H9 (cell line): ENCODE measurements around the gene ALCAM. TPM values are rescaled to one million over a fixed set of nuclear protein-coding genes. Genes with fewer than 3 reads are reported as not detected.

ENCODE experiments used
- DNase-seq: peaks from one replicate; pipeline ENCODE4 v3.0.0-alpha.2; 2017
- H2AFZ ChIP-seq: one replicate; pipeline ENCODE4 v1.6.1; 2013; ENCODE audit warnings: mild to moderate bottlenecking, low read length, control low read depth, moderate library complexity
- H2AK5ac ChIP-seq: 2 replicates; pipeline ENCODE4 v1.6.1; 2013; ENCODE audit warnings: low read length, control low read depth, mixed read lengths; ENCODE audit not compliant: insufficient read length
- H2BK120ac ChIP-seq: one replicate; pipeline ENCODE4 v1.6.1; 2013; ENCODE audit warnings: low read depth, mild to moderate bottlenecking, low read length, control low read depth, inconsistent platforms; ENCODE audit not compliant: poor library complexity, severe bottlenecking
- H2BK12ac ChIP-seq: 2 replicates; pipeline ENCODE4 v1.6.1; 2013; ENCODE audit warnings: low read length, control low read depth, mixed read lengths, low read depth; ENCODE audit not compliant: insufficient read length
- H2BK15ac ChIP-seq: 2 replicates; pipeline ENCODE4 v1.6.1; 2013; ENCODE audit warnings: low read depth, low read length, control low read depth
- H2BK20ac ChIP-seq: one replicate; pipeline ENCODE4 v1.6.1; 2013; ENCODE audit warnings: low read depth, mild to moderate bottlenecking, low read length, control low read depth, inconsistent platforms; ENCODE audit not compliant: poor library complexity, severe bottlenecking
- H2BK5ac ChIP-seq: 2 replicates; pipeline ENCODE4 v1.6.1; 2013; ENCODE audit warnings: low read length, control low read depth, mixed read lengths; ENCODE audit not compliant: insufficient read length
- H3K14ac ChIP-seq: 2 replicates; pipeline ENCODE4 v1.6.1; 2013; ENCODE audit warnings: low read length, control low read depth; ENCODE audit not compliant: insufficient read depth
- H3K18ac ChIP-seq: 2 replicates; pipeline ENCODE4 v1.6.1; 2013; ENCODE audit warnings: low read depth, mild to moderate bottlenecking, mixed read lengths, low read length, control low read depth; ENCODE audit not compliant: insufficient read length
- H3K23ac ChIP-seq: 2 replicates; pipeline ENCODE4 v1.6.1; 2013; ENCODE audit warnings: low read length, control low read depth, mixed read lengths, low read depth; ENCODE audit not compliant: insufficient read length
- H3K23me2 ChIP-seq: 2 replicates; pipeline ENCODE4 v1.6.1; 2013; ENCODE audit warnings: low read depth, mild to moderate bottlenecking, mixed read lengths, low read length, control low read depth; ENCODE audit not compliant: insufficient read length, poor library complexity, severe bottlenecking
- H3K27ac ChIP-seq: 2 replicates; pipeline ENCODE4 v1.5.1; 2013; ENCODE audit warnings: low read length, control low read depth, mixed read lengths, low read depth; ENCODE audit not compliant: insufficient read length
- H3K27me3 ChIP-seq: 2 replicates; pipeline ENCODE4 v1.6.1; 2013; ENCODE audit warnings: low read length, control low read depth, inconsistent platforms; ENCODE audit not compliant: insufficient read depth
- H3K4ac ChIP-seq: 2 replicates; pipeline ENCODE4 v1.6.1; 2013; ENCODE audit warnings: low read depth, mild to moderate bottlenecking, control low read depth, inconsistent platforms, low read length, moderate library complexity
- H3K4me1 ChIP-seq: 2 replicates; pipeline ENCODE4 v1.6.1; 2013; ENCODE audit warnings: low read length, control low read depth, inconsistent platforms; ENCODE audit not compliant: insufficient read depth
- H3K4me2 ChIP-seq: 2 replicates; pipeline ENCODE4 v1.6.1; 2013; ENCODE audit warnings: low read length, control low read depth, mixed read lengths; ENCODE audit not compliant: insufficient read length, insufficient read depth
- H3K56ac ChIP-seq: 2 replicates; pipeline ENCODE4 v1.6.1; 2013; ENCODE audit warnings: low read depth, mild to moderate bottlenecking, mixed read lengths, low read length, control low read depth; ENCODE audit not compliant: insufficient read length
- H3K79me1 ChIP-seq: 2 replicates; pipeline ENCODE4 v1.6.1; 2013; ENCODE audit warnings: low read depth, mild to moderate bottlenecking, moderate library complexity, low read length, control low read depth, inconsistent platforms; ENCODE audit not compliant: insufficient read depth, poor library complexity, severe bottlenecking
- H3K79me2 ChIP-seq: 2 replicates; pipeline ENCODE4 v1.6.1; 2013; ENCODE audit warnings: low read length, control low read depth, inconsistent platforms; ENCODE audit not compliant: insufficient read depth
- H3K9ac ChIP-seq: 2 replicates; pipeline ENCODE4 v1.6.1; 2013; ENCODE audit warnings: low read length, control low read depth, mixed read lengths; ENCODE audit not compliant: insufficient read length; ENCODE audit errors: extremely low read depth
- H3K9me3 ChIP-seq: one replicate; pipeline ENCODE4 v1.6.1; 2013; ENCODE audit warnings: low read depth, low read length, inconsistent platforms; ENCODE audit not compliant: control insufficient read depth
- H3T11ph ChIP-seq: one replicate; pipeline ENCODE4 v1.6.1; 2013; ENCODE audit warnings: mild to moderate bottlenecking, low read length, control low read depth, inconsistent platforms
- H4K20me1 ChIP-seq: one replicate; pipeline ENCODE4 v1.6.1; 2013; ENCODE audit not compliant: control insufficient read depth, insufficient read length, insufficient read depth
- H4K5ac ChIP-seq: 2 replicates; pipeline ENCODE4 v1.6.1; 2013; ENCODE audit warnings: low read depth, mild to moderate bottlenecking, mixed read lengths, low read length, control low read depth; ENCODE audit not compliant: insufficient read length
- H4K8ac ChIP-seq: replicated peaks from 2 replicates; pipeline ENCODE4 v1.6.1; 2013; ENCODE audit warnings: low read length, control low read depth, mixed read lengths, low read depth; ENCODE audit not compliant: insufficient read length
- H4K91ac ChIP-seq: 2 replicates; pipeline ENCODE4 v1.6.1; 2013; ENCODE audit warnings: low read depth, mild to moderate bottlenecking, moderate library complexity, mixed read lengths, low read length, control low read depth; ENCODE audit not compliant: insufficient read length
- H3K27ac Mint-ChIP-seq, 3 experiments: 2 replicates in 2 of 3; 3 replicates in 1 of 3; pipeline ENCODE4 v1.8.0; 2020 to 2021; ENCODE audit warnings: mixed read lengths in 3 of 3, mild to moderate bottlenecking in 1 of 3, moderate library complexity in 1 of 3
- H3K27me3 Mint-ChIP-seq: 2 replicates; pipeline ENCODE4 v1.8.0; 2021; ENCODE audit warnings: low read depth, mild to moderate bottlenecking, moderate library complexity, mixed read lengths
- H3K36me3 Mint-ChIP-seq, 3 experiments: 2 replicates in 2 of 3; 3 replicates in 1 of 3; pipeline ENCODE4 v1.8.0; 2020 to 2021; ENCODE audit warnings: low read depth in 3 of 3, mixed read lengths in 3 of 3; ENCODE audit not compliant: insufficient read depth in 1 of 3
- H3K4me1 Mint-ChIP-seq, 2 experiments: 2 replicates each; pipeline ENCODE4 v1.8.0; 2020; ENCODE audit warnings: mixed read lengths in 2 of 2
- H3K4me3 Mint-ChIP-seq, 2 experiments: 2 replicates in 1 of 2; 3 replicates in 1 of 2; pipeline ENCODE4 v1.8.0; 2020 to 2021; ENCODE audit warnings: mild to moderate bottlenecking in 2 of 2, mixed read lengths in 2 of 2, moderate library complexity in 1 of 2
- H3K9me3 Mint-ChIP-seq, 2 experiments: 2 replicates in 1 of 2; 3 replicates in 1 of 2; pipeline ENCODE4 v1.8.0; 2020; ENCODE audit warnings: mild to moderate bottlenecking in 2 of 2, mixed read lengths in 2 of 2, moderate library complexity in 1 of 2
- WGBS: extraction: QIAGEN DNeasy Blood & Tissue Kit; methylation state at CpG from one replicate; pipeline ENCODE4 v1.1.7; 2013; ENCODE audit warnings: missing lambda C conversion rate, low lambda C conversion rate, mixed read lengths; ENCODE audit not compliant: insufficient read length; ENCODE audit errors: extremely low coverage; 5-methylcytosine and 5-hydroxymethylcytosine counted together
- total RNA-seq: library from RNA; stranded (reverse); gene quantifications from 2 replicates; pipeline ENCODE4 v1.2.1, GENCODE V29; 2021
- TF ChIP-seq, protein P1 (sequence below): fragments of 200-600 bp; sonication (generic); conservative IDR thresholded peaks from 3 replicates; pipeline ENCODE4 v1.8.0; 2021; ENCODE audit warnings: antibody characterized with exemption, mild to moderate bottlenecking

ALCAM gene
- total RNA-seq, 1 experiment from 2014 or later, result 43.7 TPM

DNA sequence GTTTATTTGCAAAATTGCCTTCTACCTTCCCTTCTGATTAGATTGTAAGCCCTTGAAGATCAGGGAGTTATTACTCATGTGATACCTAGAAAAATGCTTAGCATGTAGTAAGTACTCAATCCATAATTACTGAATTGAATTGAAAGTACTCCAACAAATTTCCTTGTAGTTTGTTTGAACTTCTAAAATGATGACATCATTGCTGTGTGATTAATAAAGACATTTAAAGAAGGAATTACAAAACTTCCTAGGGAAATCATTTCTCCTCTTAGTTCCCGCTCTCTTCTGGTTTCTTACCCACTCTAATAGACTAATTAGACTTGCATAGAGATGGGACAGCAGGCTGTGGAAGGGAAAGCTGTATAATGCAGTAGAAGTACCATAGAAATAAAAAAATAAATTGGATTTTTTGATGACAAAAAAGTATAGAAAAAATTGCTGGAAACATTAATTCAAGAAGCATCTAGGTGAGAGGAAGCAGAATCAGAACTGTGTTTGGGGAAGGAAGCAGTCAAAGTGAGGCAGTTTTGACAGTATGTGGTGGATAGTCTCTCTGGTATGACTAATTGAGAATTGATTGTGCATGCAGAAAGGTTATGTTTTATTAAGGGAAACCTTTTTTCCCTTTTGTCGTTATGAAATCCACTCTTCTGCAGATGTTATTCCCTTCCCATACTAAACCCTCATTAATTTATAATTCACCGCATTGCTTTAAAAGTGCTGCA, 93.0 kb downstream of the ALCAM start:
- H3K23me2 ChIP-seq, result no peaks in the 10 kb centered on the region
- TF ChIP-seq, protein P1, sequence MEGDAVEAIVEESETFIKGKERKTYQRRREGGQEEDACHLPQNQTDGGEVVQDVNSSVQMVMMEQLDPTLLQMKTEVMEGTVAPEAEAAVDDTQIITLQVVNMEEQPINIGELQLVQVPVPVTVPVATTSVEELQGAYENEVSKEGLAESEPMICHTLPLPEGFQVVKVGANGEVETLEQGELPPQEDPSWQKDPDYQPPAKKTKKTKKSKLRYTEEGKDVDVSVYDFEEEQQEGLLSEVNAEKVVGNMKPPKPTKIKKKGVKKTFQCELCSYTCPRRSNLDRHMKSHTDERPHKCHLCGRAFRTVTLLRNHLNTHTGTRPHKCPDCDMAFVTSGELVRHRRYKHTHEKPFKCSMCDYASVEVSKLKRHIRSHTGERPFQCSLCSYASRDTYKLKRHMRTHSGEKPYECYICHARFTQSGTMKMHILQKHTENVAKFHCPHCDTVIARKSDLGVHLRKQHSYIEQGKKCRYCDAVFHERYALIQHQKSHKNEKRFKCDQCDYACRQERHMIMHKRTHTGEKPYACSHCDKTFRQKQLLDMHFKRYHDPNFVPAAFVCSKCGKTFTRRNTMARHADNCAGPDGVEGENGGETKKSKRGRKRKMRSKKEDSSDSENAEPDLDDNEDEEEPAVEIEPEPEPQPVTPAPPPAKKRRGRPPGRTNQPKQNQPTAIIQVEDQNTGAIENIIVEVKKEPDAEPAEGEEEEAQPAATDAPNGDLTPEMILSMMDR, result no peak
- H2AFZ ChIP-seq, result no peak overlapping the region
- H3K4me2 ChIP-seq, result no peak overlapping the region
- no peak overlapping the region for H2BK120ac ChIP-seq
- H4K5ac ChIP-seq, result no peak overlapping the region
- no peak for DNase-seq
- no peak overlapping the region for H3K14ac ChIP-seq
- no peaks in the 10 kb centered on the region for H3K27me3 ChIP-seq
- no peaks in the 10 kb centered on the region for H4K20me1 ChIP-seq
- no peak overlapping the region for H3K56ac ChIP-seq
- no peak overlapping the region for H3K23ac ChIP-seq
- H2BK12ac ChIP-seq, result no peak overlapping the region
- H3K27ac ChIP-seq, result no peak overlapping the region
- H3K9ac ChIP-seq, result no peak overlapping the region
- H3T11ph ChIP-seq, result no peak overlapping the region
- Mint-ChIP-seq H3K36me3 (no peaks in the 10 kb centered on the region), H3K27ac (peak overlapping the region in 2 of 3 experiments; percentile 35 to 54; a peak in 2 of 7 replicates), H3K4me1 (peaks cover 10 to 12% of the 10 kb centered on the region in 2 experiments), H3K9me3 (no peaks in the 10 kb centered on the region), H3K4me3 (no peak overlapping the region), H3K27me3 (no peaks in the 10 kb centered on the region)
- H3K79me1 ChIP-seq, result no peaks in the 10 kb centered on the region
- no peaks in the 10 kb centered on the region for H3K4me1 ChIP-seq
- no CpG with 5 or more reads among the region's 3 CpGs for WGBS
- no peak overlapping the region for H4K91ac ChIP-seq
- H4K8ac ChIP-seq, result no peak overlapping the region
- H3K9me3 ChIP-seq, result no peaks in the 10 kb centered on the region
- H3K18ac ChIP-seq, result no peak overlapping the region
- H3K79me2 ChIP-seq, result no peaks in the 10 kb centered on the region
- no peak overlapping the region for H2BK5ac ChIP-seq
- no peak overlapping the region for H2BK15ac ChIP-seq
- H2AK5ac ChIP-seq, result no peak overlapping the region
- H3K4ac ChIP-seq, result no peak overlapping the region
- no peak overlapping the region for H2BK20ac ChIP-seq
